Lower lobe of right lung (tissue), 2 donors: ENCODE results near the gene CDKN2AIP. TPM values are rescaled to one million over a fixed set of nuclear protein-coding genes. Genes with fewer than 3 reads are reported as not detected.

ENCODE experiments used
- ATAC-seq, 2 donors: fragments of 200-7000 bp; cut with Tn5 transposase; one replicate each; pipeline ENCODE4 v1.9.1; 2020 to 2022; ENCODE audit warnings: mild to moderate bottlenecking in 2 of 2, moderate library complexity in 2 of 2
- DNase-seq: peaks from one replicate; pipeline ENCODE4 v3.0.0-alpha.2; 2020
- H3K27ac ChIP-seq: fragments of 200-600 bp; one replicate; pipeline ENCODE4 v1.8.0; 2022
- H3K27me3 ChIP-seq: fragments of 200-600 bp; one replicate; pipeline ENCODE4 v1.8.0; 2022; ENCODE audit warnings: low read depth
- H3K36me3 ChIP-seq: fragments of 200-600 bp; one replicate; pipeline ENCODE4 v1.8.0; 2022; ENCODE audit warnings: mild to moderate bottlenecking
- H3K4me1 ChIP-seq: fragments of 200-600 bp; one replicate; pipeline ENCODE4 v1.8.0; 2022
- H3K4me3 ChIP-seq: fragments of 200-600 bp; one replicate; pipeline ENCODE4 v1.8.0; 2022; ENCODE audit warnings: mild to moderate bottlenecking
- H3K9me3 ChIP-seq: fragments of 200-600 bp; one replicate; pipeline ENCODE4 v1.8.0; 2022
- intact Hi-C: fragments of 100-400 bp; cut with DNase I; formaldehyde crosslinking; loops from one replicate; pipeline ENCODE4 v1.11.0; 2022
- total RNA-seq: library from RNA; stranded (reverse); fragmentation: NEBNext Ultra II Directional; extraction: Animal tissue kit (Norgen Biotek cat#: 25700); gene quantifications from one replicate; pipeline ENCODE4 v1.2.1, GENCODE V29; 2021
- TF ChIP-seq, protein P1 (sequence below): fragments of 200-600 bp; IDR thresholded peaks from one replicate; pipeline ENCODE4 v1.8.0; 2022; ENCODE audit warnings: antibody characterized with exemption, mild to moderate bottlenecking
- donor health status: DM: no; HTN: yes; CAD: no; lungs with severe emphysema.

The CDKN2AIP gene
- total RNA-seq, 1 donor from 2014 or later, result 15.4 TPM

DNA sequence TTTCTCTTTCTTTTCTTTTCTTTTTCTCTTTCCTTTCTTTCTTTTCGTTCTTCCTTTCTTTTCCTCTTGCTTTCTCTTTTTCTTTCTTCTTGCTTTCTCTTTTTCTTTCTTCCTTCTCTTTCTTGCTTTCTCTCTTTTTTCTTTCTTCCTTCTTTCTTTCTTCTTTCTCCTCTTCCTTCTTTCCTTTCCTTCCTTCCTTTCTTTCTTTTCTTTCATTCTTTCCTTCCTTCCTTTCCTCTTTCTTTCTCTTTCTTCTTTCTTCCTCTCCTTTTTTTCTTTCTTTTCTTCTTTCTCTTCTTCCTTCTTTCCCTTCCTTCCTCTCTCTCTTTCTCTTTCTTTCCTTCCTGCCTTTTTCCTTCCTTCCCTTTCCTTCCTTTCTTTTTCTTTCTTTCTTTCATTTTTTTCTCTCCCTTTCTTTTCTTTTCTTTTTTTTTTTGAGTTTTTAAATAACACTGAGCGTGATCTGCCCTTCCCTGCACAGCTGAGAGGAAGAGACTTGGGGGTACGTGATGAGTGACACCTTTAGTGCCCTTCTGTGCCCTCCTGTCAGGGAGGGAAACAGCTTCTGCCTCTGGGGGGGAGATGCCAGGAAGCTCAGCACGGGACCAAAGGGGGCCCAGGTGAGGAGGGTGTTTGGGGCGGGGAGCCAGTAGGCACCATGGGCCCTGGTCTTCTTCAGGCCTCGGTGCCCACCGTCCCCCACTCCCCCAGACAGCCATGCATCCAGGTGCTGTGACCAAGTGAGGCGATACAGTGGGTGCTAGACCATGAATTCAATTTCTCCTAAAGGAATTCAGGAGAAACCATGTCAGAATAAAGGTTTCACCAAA lies 36.6 kb upstream of the CDKN2AIP start:
- H3K9me3 ChIP-seq, result no peaks in the 10 kb centered on the region
- DNase-seq (no peak), ATAC-seq (no peak)
- no peaks in the 10 kb centered on the region for H3K36me3 ChIP-seq
- no peaks in the 10 kb centered on the region for H3K4me1 ChIP-seq
- H3K27me3 ChIP-seq, result no peaks in the 10 kb centered on the region
- no peak overlapping the region for H3K27ac ChIP-seq
- peak overlapping the region; percentile 38 for H3K4me3 ChIP-seq
- TF ChIP-seq, protein P1, sequence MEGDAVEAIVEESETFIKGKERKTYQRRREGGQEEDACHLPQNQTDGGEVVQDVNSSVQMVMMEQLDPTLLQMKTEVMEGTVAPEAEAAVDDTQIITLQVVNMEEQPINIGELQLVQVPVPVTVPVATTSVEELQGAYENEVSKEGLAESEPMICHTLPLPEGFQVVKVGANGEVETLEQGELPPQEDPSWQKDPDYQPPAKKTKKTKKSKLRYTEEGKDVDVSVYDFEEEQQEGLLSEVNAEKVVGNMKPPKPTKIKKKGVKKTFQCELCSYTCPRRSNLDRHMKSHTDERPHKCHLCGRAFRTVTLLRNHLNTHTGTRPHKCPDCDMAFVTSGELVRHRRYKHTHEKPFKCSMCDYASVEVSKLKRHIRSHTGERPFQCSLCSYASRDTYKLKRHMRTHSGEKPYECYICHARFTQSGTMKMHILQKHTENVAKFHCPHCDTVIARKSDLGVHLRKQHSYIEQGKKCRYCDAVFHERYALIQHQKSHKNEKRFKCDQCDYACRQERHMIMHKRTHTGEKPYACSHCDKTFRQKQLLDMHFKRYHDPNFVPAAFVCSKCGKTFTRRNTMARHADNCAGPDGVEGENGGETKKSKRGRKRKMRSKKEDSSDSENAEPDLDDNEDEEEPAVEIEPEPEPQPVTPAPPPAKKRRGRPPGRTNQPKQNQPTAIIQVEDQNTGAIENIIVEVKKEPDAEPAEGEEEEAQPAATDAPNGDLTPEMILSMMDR, result no peak
- intact Hi-C loops, result no loop called here

DNA sequence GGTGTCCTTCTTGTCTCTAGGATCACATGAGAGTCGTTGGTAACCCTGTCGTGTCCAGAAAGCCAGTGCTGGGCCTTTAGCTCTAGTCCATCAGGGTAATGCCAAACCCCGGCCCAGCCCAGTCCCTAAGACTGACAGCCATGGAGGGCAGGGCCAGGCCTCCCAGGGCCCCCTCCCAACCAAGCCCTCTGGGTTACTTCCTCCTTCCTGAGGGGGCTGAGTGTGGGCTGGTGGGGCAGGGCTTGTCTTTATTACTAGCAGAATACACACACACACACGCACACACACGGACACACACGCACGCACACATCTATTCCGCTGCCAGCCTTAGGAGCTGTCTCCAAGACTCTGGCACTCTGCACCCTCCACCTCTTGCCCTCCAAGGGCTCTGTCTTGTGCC lies 35.6 kb upstream of the CDKN2AIP start:
- ATAC-seq (no peak), DNase-seq (no peak)
- intact Hi-C loops, result no loop called here
- Histone ChIP-seq H3K4me1 (no peaks in the 10 kb centered on the region), H3K27ac (no peak overlapping the region), H3K36me3 (no peaks in the 10 kb centered on the region), H3K4me3 (no peak overlapping the region), H3K9me3 (no peaks in the 10 kb centered on the region), H3K27me3 (no peaks in the 10 kb centered on the region)
- TF ChIP-seq, protein P1, result no peak

DNA sequence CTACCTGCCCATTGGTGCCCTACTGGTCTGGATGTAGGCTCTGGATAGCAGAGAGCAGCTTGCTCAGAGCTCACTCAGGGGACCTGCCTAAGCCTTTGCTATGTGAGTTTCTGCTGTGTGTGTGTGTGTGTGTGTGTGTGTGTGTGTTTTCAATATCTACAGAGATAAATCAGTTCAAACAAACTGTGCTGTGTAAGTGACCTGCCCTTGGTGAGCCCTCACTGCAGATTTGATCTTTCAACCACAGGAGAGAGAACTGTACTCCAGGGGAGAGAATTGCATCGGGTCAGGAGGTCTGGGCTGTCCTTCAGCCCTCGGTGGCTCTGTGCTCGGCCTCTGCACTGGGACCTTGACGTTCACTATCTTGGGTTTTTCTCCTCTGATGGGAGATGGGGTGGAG lies 35.0 kb upstream of the CDKN2AIP start:
- no peaks in the 10 kb centered on the region for H3K27me3 ChIP-seq
- no peak overlapping the region for H3K27ac ChIP-seq
- intact Hi-C loops, result no loop called here

DNA sequence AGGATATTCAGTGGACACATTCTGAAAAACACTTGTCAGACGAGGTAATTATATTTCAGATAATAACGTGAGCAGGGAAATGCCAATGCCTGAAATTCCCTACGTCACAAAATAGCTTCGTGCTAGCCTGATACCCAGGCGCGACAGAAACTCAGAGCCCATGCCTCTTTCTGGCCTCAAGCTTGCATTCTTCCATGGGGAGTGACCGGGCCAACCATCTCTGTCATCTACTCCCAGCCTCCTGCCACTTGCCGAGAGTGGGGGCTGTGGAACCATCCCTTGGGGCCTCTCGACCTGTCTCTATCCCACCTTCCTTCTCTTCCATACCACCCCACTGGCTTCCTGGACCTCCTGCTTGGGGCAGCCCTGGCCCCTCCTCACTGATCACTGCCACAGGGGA lies 34.5 kb upstream of the CDKN2AIP start:
- Histone ChIP-seq H3K27me3 (no peaks in the 10 kb centered on the region), H3K9me3 (no peaks in the 10 kb centered on the region), H3K4me1 (no peaks in the 10 kb centered on the region), H3K27ac (no peak overlapping the region), H3K36me3 (no peaks in the 10 kb centered on the region), H3K4me3 (no peak overlapping the region)
- TF ChIP-seq, protein P1, result no peak
- peak in 1 of 2 donors; percentile 54 for ATAC-seq
- no peak for DNase-seq
- intact Hi-C loops, result no loop called here

More for the DNA sequence above, 35.0 kb upstream of the CDKN2AIP start:
- no peaks in the 10 kb centered on the region for H3K36me3 ChIP-seq
- DNase-seq (no peak), ATAC-seq (peak in 1 of 2 donors; percentile 13)
- TF ChIP-seq, protein P1, result no peak
- no peak overlapping the region for H3K4me3 ChIP-seq
- H3K9me3 ChIP-seq, result no peaks in the 10 kb centered on the region
- H3K4me1 ChIP-seq, result no peaks in the 10 kb centered on the region

DNA sequence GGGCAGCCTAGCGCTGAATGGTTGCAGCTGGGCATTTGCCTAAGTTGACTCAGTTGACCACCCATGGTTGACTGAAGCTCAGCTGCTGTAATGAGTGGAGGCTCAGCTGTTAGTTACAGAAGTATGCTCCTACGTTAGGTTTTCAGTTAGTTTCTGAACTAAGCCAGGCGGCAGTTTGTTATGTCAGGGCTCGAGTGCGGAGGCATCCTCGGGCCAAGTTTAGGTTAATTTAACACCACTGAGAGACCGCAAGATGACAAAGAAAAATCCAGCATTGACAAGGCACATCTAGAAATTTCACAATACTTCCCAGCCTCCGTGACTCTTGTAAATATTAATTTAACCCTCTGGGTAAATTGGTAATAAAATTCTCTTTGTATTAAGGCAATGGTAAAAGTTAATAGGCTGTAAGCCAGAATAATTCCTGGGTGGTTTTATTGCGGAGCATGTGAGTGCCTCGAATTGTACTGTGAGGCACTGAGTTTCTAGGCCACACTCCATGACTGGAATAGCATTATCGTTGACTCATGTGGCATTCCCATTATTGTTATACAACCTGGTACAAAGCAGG lies 33.1 kb upstream of the CDKN2AIP start:
- Histone ChIP-seq H3K27ac (no peak overlapping the region), H3K4me1 (no peaks in the 10 kb centered on the region), H3K9me3 (no peaks in the 10 kb centered on the region), H3K27me3 (no peaks in the 10 kb centered on the region), H3K36me3 (no peaks in the 10 kb centered on the region), H3K4me3 (no peak overlapping the region)
- DNase-seq (no peak), ATAC-seq (no peak)
- TF ChIP-seq, protein P1, result no peak
- intact Hi-C loops, result no loop called here
